Smooth muscle cell of the brain vasculature (primary cell): ENCODE data around the gene SLC38A6.
"Not testable (repeated sequence)": the region's sequence is repeated elsewhere in the genome, so short reads cannot be mapped to it uniquely, and the experiment has no call there.

Experiments used
- DNase-seq: peaks from one replicate; pipeline ENCODE4 v3.0.0-alpha.2; 2012; ENCODE audit warnings: low read depth, low spot score

Gene SLC38A6

DNA sequence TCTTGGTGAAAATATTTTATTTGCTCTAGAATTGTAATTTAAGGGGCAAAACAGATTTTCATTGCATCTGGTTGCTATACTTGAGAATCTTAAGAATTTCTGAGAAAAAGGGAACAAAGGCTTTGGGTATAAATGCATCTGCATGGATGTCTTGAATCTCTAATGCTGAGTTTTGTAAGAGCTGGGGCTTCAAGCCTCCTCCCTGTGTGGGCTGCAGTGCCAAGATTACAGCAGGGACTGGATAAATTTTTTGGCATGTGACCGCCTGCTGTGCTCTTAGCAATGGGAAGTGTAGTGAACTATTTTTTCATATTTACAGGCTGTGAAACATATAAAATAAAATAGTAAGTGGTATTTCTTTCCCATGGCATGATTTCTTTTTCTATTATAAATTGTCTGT, 70.0 kb downstream of the SLC38A6 start:
- DNase-seq: peak; percentile 33

DNA sequence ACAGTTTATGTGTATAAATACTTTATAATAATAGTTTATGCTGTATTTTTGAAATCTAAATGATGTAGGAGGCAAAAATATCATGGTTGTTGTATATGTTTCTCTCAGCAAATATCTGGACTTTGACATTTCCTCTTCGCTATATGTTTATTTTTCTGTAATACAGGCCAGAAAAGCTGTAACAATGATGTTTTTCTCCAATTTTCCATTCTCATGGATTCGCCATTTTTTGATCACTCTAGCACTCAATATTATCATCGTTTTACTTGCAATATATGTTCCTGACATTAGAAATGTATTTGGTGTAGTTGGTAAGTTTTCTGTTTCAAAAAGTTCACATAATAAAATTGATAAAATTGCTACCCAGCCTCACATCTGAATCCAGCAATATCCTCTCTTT, 70.6 kb downstream of the SLC38A6 start:
- DNase-seq: no peak

DNA sequence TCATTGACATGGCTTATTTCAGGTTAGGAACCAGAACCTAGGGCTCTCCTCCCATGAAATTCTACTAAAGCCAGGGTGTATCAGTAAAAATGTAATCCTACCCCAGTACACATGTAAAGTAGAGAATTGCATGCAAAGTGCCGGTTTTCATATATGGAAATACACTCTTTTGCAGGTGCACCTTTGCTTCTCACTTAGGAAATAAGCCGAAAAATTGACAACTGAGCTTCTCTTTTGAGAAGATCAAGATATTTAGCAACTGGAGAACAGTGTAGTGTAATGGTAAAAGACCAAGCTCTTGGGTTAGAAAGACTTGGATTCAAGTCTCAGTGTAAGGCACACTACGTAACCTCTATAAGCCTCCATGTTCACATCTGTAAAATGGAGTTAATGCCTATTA, 82.4 kb downstream of the SLC38A6 start:
- DNase-seq: no peak

DNA sequence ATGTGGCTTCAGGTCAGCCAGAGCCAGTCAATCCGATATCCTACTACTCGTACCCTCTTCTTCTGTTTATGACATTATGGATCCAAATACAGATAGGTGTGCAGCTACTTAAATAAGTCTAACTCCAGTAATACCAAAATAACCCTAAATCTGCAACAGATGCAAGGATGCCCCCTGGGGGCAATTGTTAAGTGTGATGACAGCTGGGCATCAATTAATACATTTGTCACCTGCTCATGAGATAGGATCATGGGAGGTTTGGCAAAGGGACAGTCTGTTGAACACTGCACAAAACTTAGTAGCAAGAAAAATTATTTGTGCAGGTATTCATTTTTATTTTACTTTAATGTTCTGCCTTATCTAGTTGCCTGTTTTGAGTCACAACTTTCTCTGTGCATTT, 83.2 kb downstream of the SLC38A6 start:
- DNase-seq: no peak

DNA sequence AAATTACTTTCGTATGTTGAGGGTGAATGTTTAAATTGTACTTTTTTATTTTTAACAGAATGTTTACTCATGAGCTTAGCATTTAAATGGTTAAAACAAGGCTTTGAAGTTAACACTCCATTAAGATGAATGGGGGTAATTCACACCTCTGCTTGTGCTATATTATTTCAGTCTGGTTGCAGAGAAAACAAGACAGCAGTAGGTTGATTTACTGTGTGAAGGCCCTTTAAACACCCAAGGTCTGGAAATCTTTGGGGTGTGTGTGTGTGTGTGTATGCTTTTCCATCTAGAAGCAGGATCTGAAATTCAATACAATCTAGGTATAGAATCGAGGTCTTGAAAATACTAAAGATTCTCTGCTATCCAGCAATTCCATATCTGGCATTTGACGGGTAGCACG, 83.8 kb downstream of the SLC38A6 start:
- DNase-seq: no peak

DNA sequence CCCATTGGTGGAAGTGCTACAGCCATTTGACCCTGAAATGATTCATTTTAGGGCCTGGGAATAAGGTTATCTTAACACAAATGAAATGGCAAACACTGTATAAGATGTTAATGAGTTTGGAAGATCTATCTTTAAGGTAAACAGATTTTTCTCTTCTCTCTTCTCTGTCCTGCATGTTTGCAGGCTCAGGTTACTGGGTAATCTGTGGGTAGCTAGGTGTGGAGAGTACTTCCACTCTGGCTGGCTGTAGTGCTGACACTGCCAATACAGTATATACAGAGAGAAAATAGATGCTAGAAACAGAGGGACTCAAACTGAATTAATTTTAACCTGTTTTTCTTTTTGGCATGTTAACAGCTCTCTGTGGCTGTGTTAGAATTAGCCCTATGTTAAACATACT, 84.6 kb downstream of the SLC38A6 start:
- no peak for DNase-seq

DNA sequence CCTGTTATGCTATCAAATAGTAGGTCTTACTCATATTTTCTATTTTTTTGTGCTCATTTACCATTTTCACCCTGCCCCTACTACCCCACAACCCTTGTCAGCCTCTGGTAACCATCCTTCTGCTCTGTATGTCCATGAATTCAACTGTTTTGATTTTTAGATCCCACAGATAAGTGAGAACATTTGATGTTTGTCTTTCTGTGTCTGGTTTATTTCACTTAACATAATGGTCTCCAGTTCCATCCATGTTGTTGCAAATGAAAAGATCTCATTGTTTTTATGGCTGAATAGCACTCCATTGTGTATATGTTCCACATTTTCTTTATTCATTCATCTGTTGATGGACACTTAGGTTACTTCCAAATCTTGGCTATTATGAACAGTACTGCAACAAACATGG, 91.4 kb downstream of the SLC38A6 start:
- DNase-seq: not testable (repeated sequence)

DNA sequence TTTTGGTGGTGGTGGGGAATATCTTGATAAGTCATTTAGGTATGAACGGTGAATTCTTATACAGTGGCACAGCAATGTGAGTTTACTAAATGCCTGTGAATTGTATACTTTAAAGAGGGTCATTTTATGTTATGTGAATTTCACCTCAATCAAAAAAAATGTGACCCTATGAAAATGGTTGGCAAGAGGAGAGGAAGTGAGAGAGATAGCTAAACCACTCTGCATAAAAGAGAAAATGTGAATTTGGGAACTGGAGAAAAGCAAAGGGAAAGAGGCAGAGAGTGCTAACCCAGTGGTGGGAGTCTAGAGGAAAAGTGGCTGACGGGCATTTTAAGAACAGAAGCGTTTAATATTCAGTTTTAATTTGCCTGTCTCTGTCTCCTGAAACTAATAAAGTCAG, 93.8 kb downstream of the SLC38A6 start:
- no peak for DNase-seq

DNA sequence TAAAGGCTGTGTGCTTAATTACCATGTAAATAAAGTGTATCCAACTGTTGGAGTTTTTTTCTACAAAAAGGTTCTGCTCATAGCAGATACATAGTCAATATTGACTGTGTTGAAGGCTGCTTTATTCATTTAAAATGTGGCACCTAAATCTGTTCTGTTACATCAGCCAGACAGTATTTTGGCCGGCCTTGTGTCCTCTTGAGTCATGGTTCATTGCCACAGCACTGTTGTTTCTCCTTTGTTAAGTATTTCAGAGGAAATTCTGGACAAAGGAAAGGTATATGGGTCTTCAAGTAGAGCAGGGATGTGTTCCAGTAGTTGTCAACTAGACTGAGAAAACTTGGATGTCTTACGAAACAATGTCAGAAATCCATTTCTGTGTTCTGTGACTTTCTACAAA, 95.5 kb downstream of the SLC38A6 start:
- DNase-seq: no peak

DNA sequence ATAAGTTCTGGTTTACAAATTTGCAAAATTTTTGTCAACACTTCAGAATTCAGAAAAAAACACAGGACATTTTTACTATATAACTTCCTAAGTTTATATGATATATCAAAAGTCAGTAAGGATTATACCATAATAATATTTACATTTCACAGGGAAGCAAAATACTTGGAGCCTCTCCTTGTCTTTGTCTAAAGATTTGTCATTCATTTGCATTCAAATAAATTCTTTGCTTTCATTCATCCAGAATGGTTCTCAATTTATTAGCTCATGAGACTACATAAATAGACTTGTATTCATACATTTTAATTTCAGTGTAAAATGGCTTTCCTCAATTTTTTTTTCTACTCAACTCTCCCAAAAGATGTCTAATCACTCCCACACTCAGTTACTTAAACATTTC, 96.4 kb downstream of the SLC38A6 start:
- no peak for DNase-seq

DNA sequence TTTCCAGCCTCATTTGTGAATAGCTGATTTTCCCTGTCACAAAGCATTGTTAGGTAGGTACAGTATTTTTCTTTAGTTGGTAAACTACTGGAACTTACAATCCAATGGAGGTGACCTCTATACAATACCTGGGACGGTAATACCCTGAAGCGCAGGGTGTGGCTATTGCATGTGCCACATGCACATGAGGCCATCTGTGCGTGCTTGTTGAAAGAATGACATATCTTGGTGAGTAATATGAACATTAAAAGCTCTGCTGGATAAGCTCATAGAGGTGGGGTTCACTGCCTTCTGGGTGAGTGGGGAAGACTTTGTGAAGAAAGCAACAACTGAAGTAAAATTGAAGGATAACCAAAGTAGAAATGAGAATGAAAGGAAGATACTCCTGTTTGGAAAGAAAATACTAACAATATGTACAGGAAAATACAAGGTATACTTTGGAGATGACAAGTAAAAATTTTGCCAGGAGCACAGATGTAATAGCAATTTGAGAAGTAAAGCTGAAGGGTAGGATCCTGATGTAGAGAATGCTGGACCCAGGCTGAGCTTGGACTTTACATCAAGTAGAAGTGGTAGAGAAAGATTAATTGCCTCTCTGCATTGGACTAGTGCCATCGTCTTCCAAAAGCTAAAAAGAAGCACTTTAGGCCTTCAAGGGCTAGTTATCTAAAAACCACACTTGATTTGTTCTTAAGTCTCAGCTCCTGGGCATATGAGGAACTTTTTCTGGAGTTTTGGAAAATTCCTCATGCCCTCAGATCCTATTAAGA, 97.1 kb downstream of the SLC38A6 start:
- no peak for DNase-seq

DNA sequence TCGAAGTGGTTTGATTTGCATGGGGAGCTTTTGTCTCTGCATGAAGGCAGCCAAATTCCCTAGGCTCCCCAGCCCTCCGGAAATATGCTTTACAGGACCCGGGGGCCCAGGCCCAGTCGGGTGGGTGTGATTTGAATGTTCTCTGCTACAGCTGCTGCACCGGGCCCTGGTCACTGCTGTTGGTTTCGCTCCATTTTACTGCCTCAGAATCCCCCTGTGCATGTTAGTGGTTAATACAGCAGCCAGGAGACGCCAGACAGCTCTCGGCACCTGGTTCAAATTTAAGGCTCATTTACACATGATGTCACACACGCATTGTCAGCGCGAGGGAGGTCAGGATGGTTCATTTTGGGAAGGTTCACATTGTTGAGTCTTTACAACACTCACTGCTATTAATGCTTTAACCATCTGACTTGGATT, 99.6 kb downstream of the SLC38A6 start:
- no peak for DNase-seq

DNA sequence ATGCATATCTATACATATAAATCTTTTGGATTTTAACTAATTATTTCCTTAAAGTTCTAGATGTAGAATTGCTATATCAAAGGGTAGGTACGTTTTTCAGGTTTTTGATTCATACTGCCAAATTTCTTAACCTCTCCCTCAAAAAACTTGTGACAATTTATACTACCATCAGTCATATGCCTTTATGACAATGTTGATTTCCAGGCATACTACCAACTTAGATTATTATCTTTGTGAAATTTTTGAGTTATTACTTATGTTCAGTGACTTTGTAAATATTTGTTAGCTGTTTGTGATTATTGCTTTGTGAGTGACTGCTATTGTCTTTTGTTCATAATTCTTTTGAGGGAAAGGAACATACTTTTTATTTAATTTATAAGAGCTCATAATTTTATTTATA, 107.0 kb downstream of the SLC38A6 start:
- DNase-seq: no peak

DNA sequence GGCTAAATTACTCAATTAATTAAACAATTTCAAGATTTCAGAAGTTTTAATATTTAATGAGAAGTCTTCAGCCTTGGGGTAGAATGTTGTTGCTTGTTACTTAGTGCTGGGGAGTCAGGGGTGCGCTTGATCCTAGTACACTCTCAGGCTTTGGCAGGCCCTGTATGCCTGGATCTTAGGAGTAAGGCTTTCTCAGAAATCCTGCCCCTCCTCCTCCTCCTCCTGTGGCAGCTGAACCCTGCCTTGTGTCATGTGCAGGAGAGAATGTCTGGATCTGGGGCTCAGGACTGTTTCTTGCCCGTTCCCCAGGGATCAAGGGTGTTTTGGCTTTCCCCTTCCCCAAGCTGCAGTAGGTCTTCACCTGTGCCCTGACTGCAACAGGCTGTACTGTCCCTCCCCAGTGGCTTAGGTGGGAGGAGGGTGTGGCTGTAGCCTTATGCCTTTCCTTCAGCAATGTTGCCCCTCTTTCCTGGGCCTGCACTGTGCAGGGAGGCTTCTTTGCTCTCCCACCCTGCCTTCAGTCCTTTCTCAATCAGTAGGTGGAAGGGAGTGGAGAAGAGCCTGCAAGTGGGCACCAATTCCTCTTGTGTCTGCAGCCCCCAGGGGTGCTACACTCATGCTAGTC, 108.2 kb downstream of the SLC38A6 start:
- DNase-seq: no peak

DNA sequence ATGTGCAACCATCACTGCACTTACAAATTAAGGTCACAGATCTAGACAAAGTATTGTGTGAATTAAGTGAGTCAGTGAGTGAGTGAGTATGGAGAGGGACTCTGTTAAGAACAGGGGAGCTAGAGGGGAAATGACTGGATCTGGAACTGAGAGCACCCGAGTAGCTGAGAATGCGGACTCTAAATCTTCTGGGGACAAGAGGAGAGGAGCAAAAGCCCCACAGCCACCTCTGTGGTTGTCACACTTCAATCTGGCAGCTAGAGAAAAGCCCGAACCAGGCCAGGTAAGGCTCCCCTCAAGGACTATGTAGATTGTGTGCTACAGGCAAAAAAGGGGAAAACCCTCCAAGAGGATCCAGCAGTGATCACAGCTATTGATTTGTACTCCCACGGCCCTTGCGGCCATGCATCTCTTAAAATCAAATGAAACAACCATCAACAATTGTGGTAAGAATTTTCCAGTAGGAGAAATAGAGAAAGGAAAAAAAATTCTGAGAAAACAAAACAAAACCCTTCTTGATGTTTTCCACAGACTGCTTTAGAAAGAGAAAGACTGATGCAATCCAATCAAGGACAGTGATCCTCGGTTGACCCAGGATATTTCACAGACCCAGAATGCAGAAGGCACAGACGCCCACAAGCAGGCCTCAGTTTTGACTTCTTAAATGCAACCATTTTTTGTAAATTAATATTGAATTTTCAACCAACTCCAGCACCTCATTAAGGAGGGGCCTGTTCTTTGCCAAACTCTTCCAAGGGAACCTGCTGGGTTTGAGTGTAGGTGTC, 109.6 kb downstream of the SLC38A6 start:
- no peak for DNase-seq

DNA sequence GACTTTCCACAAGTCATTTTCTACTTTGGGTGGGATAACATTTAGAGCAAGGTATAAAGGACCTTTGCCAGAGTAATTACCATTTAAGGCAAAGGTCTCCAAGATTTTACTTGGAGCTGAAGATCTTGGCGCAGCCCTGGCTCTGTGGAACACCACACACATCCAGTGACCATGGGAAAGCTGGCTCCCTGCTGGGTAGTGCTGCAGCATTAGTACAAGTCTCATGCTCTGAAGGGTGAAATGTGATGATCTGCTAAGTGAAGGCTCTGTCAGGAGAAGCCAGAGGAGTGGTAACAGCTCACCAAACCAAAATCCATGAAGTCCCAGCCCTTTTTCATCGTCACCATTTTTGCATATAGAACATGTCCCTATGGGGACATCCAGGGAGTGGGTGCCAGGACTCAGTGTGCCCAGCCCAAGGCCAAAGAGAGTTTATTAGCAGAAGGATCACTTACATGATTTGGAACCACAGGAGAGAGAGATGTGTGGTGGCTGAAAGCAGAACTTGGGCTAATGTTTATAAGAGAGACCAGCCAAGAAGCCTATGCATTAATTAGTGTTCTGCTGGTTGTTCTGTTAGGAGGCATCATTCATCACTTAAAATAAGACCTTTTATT, 110.7 kb downstream of the SLC38A6 start:
- DNase-seq: no peak

DNA sequence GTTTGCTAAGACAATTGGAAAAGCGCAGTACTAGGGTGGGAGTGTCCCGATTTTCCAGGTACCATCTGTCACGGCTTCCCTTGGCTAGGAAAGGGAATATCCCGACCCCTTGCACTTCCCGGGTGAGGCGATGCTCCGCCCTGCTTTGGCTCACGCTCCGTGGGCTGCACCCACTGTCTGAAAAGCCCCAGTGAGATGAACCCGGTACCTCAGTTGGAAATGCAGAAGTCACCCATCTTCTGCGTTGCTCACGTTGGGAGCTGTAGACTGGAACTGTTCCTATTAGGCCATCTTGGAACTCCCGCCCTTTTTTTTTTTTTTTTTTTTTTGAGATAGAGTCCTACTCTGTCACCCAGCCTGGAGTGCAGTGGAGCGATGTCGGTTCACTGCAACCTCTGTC, 117.1 kb downstream of the SLC38A6 start:
- DNase-seq: not testable (repeated sequence)

DNA sequence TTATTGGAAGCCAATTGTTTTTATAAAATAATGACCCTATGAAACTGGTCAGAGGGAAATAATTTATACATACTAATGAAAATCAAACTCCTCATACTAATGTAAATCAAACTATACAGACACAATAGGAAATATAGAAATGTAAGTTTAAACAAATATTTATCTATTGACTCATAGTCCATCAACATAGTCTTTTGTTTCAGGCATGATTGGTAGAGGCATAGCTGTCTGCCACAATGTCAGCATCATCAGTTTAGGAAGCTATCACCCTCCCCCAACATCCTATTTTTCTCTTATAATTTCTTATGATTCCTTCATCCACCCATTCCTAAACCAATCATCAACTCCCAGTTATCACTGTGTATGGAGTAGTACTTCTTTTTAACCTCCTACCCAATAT, 117.7 kb downstream of the SLC38A6 start:
- DNase-seq: no peak

DNA sequence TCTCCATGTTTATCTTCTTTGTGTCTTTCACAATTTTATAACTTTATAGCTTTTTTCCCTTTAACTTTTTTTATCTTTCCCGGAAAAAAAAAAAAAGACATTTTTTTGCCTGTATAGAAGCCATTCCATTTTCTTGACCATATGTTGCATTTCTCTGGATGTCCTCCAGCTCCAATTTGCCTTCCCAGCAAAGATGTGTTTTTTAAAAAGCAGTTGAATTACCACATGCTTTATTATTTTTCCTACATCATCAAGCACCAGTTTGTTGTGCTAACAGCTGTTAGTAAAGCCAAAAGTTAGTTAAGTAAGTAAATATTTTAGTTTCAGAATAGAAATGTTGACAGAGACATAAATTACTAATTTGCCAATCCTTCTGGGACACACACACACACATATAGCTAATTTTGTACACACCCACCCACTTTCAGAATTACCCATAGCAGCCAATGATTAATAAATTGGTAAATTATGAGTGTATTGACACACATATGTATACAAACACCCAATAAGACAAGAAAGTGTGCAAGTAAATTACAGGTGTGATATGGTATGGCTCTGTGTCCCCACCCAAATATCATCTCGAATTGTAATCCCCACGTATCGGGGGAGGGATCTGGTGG, 118.3 kb downstream of the SLC38A6 start:
- no peak for DNase-seq

DNA sequence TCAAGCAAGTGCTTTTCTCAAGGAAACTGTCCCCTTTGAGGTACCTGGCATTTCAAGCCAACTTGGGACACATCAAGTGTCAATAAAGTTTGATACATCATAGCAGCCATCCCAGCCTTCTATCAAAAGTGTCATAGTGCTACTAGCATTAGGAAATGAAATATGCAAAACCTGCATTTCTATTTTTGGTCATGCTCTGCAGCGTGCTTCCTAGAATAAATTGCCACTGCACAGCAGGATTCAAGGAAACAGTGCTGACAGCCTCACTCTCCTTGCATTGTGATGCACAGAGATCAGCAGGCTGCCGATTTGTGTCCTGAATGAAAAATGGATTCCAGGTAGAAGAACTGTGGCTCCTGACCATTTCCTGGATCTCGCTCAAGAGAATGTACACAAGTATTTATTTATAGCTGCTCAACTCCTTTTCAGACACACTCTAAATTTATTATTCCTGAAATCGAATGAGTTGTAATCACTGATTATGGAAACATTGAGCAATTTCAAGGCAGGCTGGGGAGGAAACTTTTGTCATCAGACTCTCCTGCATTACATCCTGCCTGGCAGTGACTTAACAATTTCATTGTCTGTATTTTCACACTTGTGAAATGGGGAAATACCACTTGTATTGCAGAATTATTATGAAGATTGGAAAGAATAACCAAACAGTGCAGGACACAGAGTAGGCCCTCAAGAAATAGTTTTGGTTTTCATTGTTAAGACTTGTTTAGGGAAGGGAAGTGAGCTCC, 120.9 kb downstream of the SLC38A6 start:
- no peak for DNase-seq
